Neural crest cell (in vitro differentiated cells): ENCODE measurements around the gene LCT. TPM values are rescaled to one million over a fixed set of nuclear protein-coding genes. Genes with fewer than 3 reads are reported as not detected.
"Not testable (repeated sequence)": the region's sequence is repeated elsewhere in the genome, so short reads cannot be mapped to it uniquely, and the experiment has no call there.

Source experiments
- DNase-seq: peaks from one replicate; pipeline ENCODE4 v3.0.0; 2021; ENCODE audit warnings: low read depth, mixed read lengths, low spot score
- H3K27ac Mint-ChIP-seq: one replicate; pipeline ENCODE4 v1.8.0; 2021; ENCODE audit warnings: mild to moderate bottlenecking, mixed read lengths; ENCODE audit not compliant: unreplicated experiment
- H3K27me3 Mint-ChIP-seq: 2 replicates; pipeline ENCODE4 v1.8.0; 2021; ENCODE audit warnings: low read depth, mild to moderate bottlenecking, mixed read lengths
- H3K36me3 Mint-ChIP-seq: 2 replicates; pipeline ENCODE4 v1.8.0; 2021; ENCODE audit warnings: low read depth, mild to moderate bottlenecking, mixed read lengths
- H3K4me1 Mint-ChIP-seq: 2 replicates; pipeline ENCODE4 v1.8.0; 2021; ENCODE audit warnings: mixed read lengths
- H3K4me3 Mint-ChIP-seq: one replicate; pipeline ENCODE4 v1.8.0; 2021; ENCODE audit warnings: mild to moderate bottlenecking, mixed read lengths
- H3K9me3 Mint-ChIP-seq: 2 replicates; pipeline ENCODE4 v1.8.0; 2021; ENCODE audit warnings: mixed read lengths
- CTCF ChIP-seq: fragments of 200-600 bp; sonication (generic); conservative IDR thresholded peaks from 2 replicates; pipeline ENCODE4 v1.5.0; 2021; ENCODE audit warnings: antibody characterized with exemption, mild to moderate bottlenecking
- total RNA-seq: library from RNA; stranded (reverse); gene quantifications from 2 replicates; pipeline ENCODE4 v1.2.1, GENCODE V29; 2021

LCT gene
- total RNA-seq, 1 donor from 2014 or later: 0.19 TPM

DNA sequence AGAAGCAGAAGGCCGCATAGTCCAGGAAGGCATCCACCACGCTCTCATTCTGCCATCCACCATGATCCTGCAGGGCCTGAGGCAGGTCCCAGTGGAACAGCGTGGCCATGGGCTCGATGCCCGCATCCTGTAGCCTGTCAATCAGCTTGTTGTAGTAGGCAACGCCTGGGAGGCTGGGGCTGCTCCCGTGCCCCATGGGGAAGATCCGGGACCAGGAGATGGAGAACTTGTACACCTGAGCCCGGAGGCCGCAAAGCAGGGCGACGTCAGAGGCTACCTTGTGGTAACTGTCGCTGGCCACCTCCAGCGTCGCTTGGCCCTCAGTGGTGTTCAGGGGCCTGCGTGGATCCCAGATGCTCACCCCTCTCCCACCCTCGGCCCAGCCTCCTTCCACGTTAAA, 19.5 kb downstream of the LCT start:
- TF ChIP-seq CTCF: no peak
- no peaks in the 10 kb centered on the region for H3K4me1 Mint-ChIP-seq
- H3K4me3 Mint-ChIP-seq: no peak overlapping the region

DNA sequence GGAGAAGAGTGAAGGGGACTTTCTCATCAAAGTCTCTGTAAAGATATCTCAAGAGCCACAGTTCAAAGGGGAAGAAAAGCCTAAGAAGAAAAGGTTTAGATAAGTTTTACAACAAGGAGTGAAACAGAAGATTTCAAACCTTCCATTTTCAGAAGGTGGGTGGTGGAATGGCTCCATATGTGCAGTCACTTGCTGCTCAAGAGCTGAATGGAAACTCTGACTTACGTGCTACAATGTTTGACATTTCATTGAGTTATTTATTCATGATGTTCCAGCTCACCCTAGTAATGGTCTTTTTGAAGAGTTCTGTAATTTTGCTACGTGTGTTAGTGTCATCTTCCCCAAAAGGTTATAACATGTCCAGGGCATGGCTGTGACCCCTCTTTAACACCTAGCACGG, 21.7 kb downstream of the LCT start:
- peaks cover 6% of the 10 kb centered on the region for H3K9me3 Mint-ChIP-seq
- H3K27ac Mint-ChIP-seq: no peak overlapping the region

More for the DNA sequence above, 19.5 kb downstream of the LCT start:
- DNase-seq: no peak
- Mint-ChIP-seq H3K27ac (peak overlapping the region; percentile 35), H3K9me3 (peaks cover 3% of the 10 kb centered on the region), H3K27me3 (no peaks in the 10 kb centered on the region), H3K36me3 (no peaks in the 10 kb centered on the region)

DNA sequence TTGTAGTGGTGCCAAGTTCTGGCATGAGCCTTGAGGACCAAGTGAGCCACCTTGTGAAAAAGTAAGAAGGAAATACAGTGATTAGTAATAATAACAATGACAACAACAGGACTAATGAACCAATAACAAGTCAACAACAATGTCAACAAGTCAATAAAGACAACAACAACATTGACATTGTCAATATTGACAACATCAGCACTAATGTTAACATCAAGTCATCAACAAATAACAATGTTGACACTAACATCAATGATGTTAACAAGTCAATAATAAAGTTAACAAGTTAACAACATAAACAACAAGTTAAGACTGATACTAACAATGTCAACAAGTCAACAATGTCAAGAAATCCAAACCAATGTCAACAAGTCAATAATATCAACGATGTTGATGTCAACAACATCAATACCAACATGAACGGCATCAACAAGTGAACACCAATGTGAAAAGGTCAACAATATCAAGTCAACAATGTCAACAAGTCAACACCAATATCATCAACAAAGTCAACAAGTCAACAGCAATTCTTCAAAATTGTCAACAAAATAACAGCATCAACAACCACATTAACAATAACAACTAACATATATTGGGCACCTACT, 24.0 kb downstream of the LCT start:
- H3K4me3 Mint-ChIP-seq: no peak overlapping the region
- H3K27me3 Mint-ChIP-seq: no peaks in the 10 kb centered on the region
- no peaks in the 10 kb centered on the region for H3K4me1 Mint-ChIP-seq
- no peak overlapping the region for H3K27ac Mint-ChIP-seq
- peaks cover 6% of the 10 kb centered on the region for H3K9me3 Mint-ChIP-seq
- no peak for DNase-seq
- no peaks in the 10 kb centered on the region for H3K36me3 Mint-ChIP-seq
- no peak for TF ChIP-seq CTCF

More for the DNA sequence above, 21.7 kb downstream of the LCT start:
- Mint-ChIP-seq H3K27me3 (no peaks in the 10 kb centered on the region), H3K4me3 (no peak overlapping the region), H3K4me1 (no peaks in the 10 kb centered on the region), H3K36me3 (no peaks in the 10 kb centered on the region)
- no peak for DNase-seq
- no peak for TF ChIP-seq CTCF

DNA sequence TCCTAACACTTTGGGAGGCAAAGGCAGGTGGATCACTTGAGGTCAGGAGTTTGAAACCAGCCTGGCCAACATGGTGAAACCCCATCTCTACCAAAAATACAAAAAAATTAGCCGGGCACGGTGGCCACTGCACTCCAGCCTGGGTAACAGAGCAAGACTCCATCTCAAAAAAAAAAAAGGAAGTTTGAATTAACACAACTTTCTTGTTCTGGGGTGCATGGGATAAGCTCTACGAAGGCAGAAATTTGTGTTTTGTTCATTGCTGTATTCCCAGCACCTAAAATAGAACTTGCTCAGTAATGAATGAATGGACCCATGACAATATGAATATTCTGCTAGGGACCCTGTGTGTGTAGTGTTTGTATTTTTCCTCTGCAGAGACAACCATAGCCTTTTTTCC, 29.1 kb downstream of the LCT start:
- H3K9me3 Mint-ChIP-seq, H3K36me3 Mint-ChIP-seq, H3K4me1 Mint-ChIP-seq: not testable (repeated sequence)

GRCh38 chr2:135803278-135803677, 33.7 kb downstream of the LCT start:
- no peak for TF ChIP-seq CTCF
- H3K36me3 Mint-ChIP-seq: no peaks in the 10 kb centered on the region
- peaks cover 8% of the 10 kb centered on the region for H3K9me3 Mint-ChIP-seq
- no peaks in the 10 kb centered on the region for H3K4me1 Mint-ChIP-seq
- H3K27ac Mint-ChIP-seq: no peak overlapping the region
- H3K27me3 Mint-ChIP-seq: no peaks in the 10 kb centered on the region
- no peak overlapping the region for H3K4me3 Mint-ChIP-seq
- DNase-seq: no peak

More for the DNA sequence above, 29.1 kb downstream of the LCT start:
- H3K27me3 Mint-ChIP-seq, H3K4me3 Mint-ChIP-seq, H3K27ac Mint-ChIP-seq, DNase-seq: not testable (repeated sequence)

DNA sequence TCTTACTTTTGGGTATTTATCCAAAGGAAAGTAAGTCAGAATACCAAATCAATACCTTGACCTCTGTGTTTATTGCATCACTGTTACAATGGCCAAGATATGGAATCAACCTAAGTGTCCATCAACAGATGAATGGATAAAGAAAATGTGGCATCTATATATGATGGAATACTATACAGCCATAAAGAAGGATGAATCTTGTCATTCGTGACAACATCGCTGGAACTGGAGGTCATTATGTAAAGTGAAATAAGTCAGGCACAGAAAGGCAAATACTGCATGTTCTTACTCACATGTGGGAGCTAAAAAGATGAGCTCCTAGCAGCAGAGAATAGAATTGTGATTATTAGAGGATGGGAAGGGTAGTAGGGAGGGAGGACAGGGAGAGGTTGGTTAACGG, 34.6 kb downstream of the LCT start:
- H3K4me3 Mint-ChIP-seq: no peak overlapping the region
- DNase-seq: no peak
- TF ChIP-seq CTCF: no peak
- H3K27me3 Mint-ChIP-seq: no peaks in the 10 kb centered on the region
- H3K27ac Mint-ChIP-seq: no peak overlapping the region
- peaks cover 8% of the 10 kb centered on the region for H3K9me3 Mint-ChIP-seq
- peaks cover 2% of the 10 kb centered on the region for H3K4me1 Mint-ChIP-seq
- H3K36me3 Mint-ChIP-seq: peaks cover 2% of the 10 kb centered on the region
